ENCODE results near the gene CD200R1. TPM values are rescaled to one million over a fixed set of nuclear protein-coding genes. Genes with fewer than 3 reads are reported as not detected.

The CD200R1 gene
- total and polyA plus RNA-seq, 2 of the 13 experiments (the other 11 are each of a cell fraction or from before 2014, with no cell fraction given) = 0.04 TPM; not detected in 1

DNA sequence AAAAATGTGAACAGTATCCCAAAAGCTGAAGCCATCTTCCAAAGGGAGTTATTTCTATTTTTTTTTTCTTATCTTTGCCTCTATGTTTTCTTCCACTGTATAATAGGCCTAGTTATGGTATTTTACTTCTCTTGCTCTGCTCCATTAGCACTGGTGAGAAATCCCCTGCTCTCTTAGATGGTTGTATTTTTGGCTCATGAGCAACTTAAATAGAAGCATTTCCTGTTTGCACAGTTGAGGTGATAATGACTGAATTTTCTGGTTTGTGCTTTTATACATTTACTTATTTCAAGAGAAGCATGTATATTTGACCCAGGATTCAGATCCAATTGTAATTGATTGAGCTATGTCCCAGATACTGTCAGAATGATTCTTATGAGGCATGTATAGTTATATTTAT, 66.7 kb downstream of the CD200R1 start (continued):
- TF ChIP-seq, protein P1, sequence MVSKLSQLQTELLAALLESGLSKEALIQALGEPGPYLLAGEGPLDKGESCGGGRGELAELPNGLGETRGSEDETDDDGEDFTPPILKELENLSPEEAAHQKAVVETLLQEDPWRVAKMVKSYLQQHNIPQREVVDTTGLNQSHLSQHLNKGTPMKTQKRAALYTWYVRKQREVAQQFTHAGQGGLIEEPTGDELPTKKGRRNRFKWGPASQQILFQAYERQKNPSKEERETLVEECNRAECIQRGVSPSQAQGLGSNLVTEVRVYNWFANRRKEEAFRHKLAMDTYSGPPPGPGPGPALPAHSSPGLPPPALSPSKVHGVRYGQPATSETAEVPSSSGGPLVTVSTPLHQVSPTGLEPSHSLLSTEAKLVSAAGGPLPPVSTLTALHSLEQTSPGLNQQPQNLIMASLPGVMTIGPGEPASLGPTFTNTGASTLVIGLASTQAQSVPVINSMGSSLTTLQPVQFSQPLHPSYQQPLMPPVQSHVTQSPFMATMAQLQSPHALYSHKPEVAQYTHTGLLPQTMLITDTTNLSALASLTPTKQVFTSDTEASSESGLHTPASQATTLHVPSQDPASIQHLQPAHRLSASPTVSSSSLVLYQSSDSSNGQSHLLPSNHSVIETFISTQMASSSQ (IDR thresholded peaks at IDR 0.05; ENCODE audit: low read depth) = no peak
- TF ChIP-seq, protein P1 (CRISPR knock-in tag; IDR thresholded peaks at IDR 0.05; ENCODE audit: borderline replicate concordance) = no peak
- TF ChIP-seq, protein P2, sequence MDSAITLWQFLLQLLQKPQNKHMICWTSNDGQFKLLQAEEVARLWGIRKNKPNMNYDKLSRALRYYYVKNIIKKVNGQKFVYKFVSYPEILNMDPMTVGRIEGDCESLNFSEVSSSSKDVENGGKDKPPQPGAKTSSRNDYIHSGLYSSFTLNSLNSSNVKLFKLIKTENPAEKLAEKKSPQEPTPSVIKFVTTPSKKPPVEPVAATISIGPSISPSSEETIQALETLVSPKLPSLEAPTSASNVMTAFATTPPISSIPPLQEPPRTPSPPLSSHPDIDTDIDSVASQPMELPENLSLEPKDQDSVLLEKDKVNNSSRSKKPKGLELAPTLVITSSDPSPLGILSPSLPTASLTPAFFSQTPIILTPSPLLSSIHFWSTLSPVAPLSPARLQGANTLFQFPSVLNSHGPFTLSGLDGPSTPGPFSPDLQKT (CRISPR knock-in tag; IDR thresholded peaks at IDR 0.05; ENCODE audit: borderline replicate concordance) = no peak
- no peak for TF ChIP-seq ZNF605 (CRISPR knock-in tag; IDR thresholded peaks at IDR 0.05)
- TF ChIP-seq, protein P3, sequence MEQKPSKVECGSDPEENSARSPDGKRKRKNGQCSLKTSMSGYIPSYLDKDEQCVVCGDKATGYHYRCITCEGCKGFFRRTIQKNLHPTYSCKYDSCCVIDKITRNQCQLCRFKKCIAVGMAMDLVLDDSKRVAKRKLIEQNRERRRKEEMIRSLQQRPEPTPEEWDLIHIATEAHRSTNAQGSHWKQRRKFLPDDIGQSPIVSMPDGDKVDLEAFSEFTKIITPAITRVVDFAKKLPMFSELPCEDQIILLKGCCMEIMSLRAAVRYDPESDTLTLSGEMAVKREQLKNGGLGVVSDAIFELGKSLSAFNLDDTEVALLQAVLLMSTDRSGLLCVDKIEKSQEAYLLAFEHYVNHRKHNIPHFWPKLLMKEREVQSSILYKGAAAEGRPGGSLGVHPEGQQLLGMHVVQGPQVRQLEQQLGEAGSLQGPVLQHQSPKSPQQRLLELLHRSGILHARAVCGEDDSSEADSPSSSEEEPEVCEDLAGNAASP (CRISPR knock-in tag; IDR thresholded peaks at IDR 0.05; ENCODE audit: borderline replicate concordance) = no peak
- TF ChIP-seq, protein P4, sequence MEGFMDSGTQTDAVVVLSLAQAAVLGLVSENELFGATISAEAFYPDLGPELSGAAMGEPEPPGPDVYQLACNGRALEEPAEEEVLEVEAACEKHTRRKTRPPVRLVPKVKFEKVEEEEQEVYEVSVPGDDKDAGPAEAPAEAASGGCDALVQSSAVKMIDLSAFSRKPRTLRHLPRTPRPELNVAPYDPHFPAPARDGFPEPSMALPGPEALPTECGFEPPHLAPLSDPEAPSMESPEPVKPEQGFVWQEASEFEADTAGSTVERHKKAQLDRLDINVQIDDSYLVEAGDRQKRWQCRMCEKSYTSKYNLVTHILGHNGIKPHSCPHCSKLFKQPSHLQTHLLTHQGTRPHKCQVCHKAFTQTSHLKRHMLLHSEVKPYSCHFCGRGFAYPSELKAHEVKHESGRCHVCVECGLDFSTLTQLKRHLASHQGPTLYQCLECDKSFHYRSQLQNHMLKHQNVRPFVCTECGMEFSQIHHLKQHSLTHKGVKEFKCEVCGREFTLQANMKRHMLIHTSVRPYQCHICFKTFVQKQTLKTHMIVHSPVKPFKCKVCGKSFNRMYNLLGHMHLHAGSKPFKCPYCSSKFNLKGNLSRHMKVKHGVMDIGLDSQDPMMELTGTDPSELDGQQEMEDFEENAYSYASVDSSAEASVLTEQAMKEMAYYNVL (CRISPR knock-in tag; IDR thresholded peaks at IDR 0.05; ENCODE audit: borderline replicate concordance) = no peak
- no peak for TF ChIP-seq ZMYM2 (CRISPR knock-in tag; IDR thresholded peaks at IDR 0.05)
- no peak for TF ChIP-seq TCF7 (IDR thresholded peaks at IDR 0.05; ENCODE audit: low read depth)
- TF ChIP-seq JUNB (CRISPR knock-in tag; IDR thresholded peaks at IDR 0.05; ENCODE audit: borderline replicate concordance) = no peak
- no peak for TF ChIP-seq RFX5 (IDR thresholded peaks at IDR 0.05; ENCODE audit: low read depth, low read length)

All from HepG2 (cell line).